Measurements from ENCODE around the gene MMP12.
"Not testable (repeated sequence)": the region's sequence is repeated elsewhere in the genome, so short reads cannot be mapped to it uniquely, and the experiment has no call there.

Gene MMP12

GRCh38 chr11:102911758-102912481, 37.1 kb upstream of the MMP12 start:
- DNase-seq (ENCODE audit: extremely low read depth, low read depth): no peak
- no peak for TF ChIP-seq CTCF (IDR thresholded peaks at IDR 0.05; ENCODE audit: low read depth, low read length)

- not testable (repeated sequence) for DNase-seq (ENCODE audit: extremely low read depth, low read depth)
These were observed 31.1 kb upstream of the MMP12 start for GRCh38 chr11:102905848-102906247.

- DNase-seq (ENCODE audit: extremely low read depth, low read depth): not testable (repeated sequence)
These were observed 29.1 kb upstream of the MMP12 start for GRCh38 chr11:102903895-102904294.

GRCh38 chr11:102900346-102900745, 25.6 kb upstream of the MMP12 start:
- no peak for DNase-seq (ENCODE audit: extremely low read depth, low read depth)
- TF ChIP-seq CTCF (IDR thresholded peaks at IDR 0.05; ENCODE audit: low read depth, low read length): no peak

GRCh38 chr11:102891736-102892135, 17.0 kb upstream of the MMP12 start:
- no peak for TF ChIP-seq CTCF (IDR thresholded peaks at IDR 0.05; ENCODE audit: low read depth, low read length)

GRCh38 chr11:102886999-102887398, 12.2 kb upstream of the MMP12 start:
- no peak for DNase-seq (ENCODE audit: extremely low read depth, low read depth)
- TF ChIP-seq CTCF (IDR thresholded peaks at IDR 0.05; ENCODE audit: low read depth, low read length): no peak

More at GRCh38 chr11:102891736-102892135, 17.0 kb upstream of the MMP12 start:
- no peak for DNase-seq (ENCODE audit: extremely low read depth, low read depth)

- no peak for TF ChIP-seq CTCF (IDR thresholded peaks at IDR 0.05; ENCODE audit: low read depth, low read length)
- DNase-seq (ENCODE audit: extremely low read depth, low read depth): no peak
These were observed 8.4 kb upstream of the MMP12 start for GRCh38 chr11:102883141-102883540.

GRCh38 chr11:102882389-102883024, 7.7 kb upstream of the MMP12 start:
- TF ChIP-seq CTCF (IDR thresholded peaks at IDR 0.05; ENCODE audit: low read depth, low read length): no peak
- DNase-seq (ENCODE audit: extremely low read depth, low read depth): peak; percentile 74

Measured in AG09319 (cell line).